SK-N-MC (cell line): ENCODE data around the gene SUCLG2.

Source experiments
- DNase-seq: peaks from one replicate; pipeline ENCODE4 v3.0.0-alpha.2; 2011; ENCODE audit warnings: low read depth, low spot score
- H3K27ac ChIP-seq: fragments of 200-600 bp; sonication (generic); 2 replicates; pipeline ENCODE4 v1.5.1; 2016; ENCODE audit warnings: mixed run types
- H3K36me3 ChIP-seq: fragments of 200-600 bp; sonication (generic); 2 replicates; pipeline ENCODE4 v1.6.1; 2017; ENCODE audit warnings: antibody characterized with exemption, low read length, mixed read lengths; ENCODE audit not compliant: insufficient read depth
- H3K4me3 ChIP-seq: fragments of 200-600 bp; sonication (generic); 2 replicates; pipeline ENCODE4 v1.5.1; 2016
- H3K9ac ChIP-seq: fragments of 200-600 bp; sonication (generic); 2 replicates; pipeline ENCODE4 v1.8.0; 2017; ENCODE audit warnings: mixed run types, mixed read lengths; ENCODE audit not compliant: insufficient read length
- H3K9me3 ChIP-seq: fragments of 200-600 bp; sonication (generic); 2 replicates; pipeline ENCODE4 v1.6.1; 2017; ENCODE audit warnings: low read depth, mild to moderate bottlenecking, antibody characterized with exemption, low read length, moderate library complexity, mixed read lengths
- EZH2 ChIP-seq: fragments of 200-600 bp; sonication (generic); IDR thresholded peaks from one replicate; pipeline ENCODE4 v1.6.1; 2017; ENCODE audit warnings: antibody characterized with exemption
- FOXP2 ChIP-seq: optimal IDR thresholded peaks from 2 replicates; pipeline ENCODE3; 2011; ENCODE audit warnings: mild to moderate bottlenecking, moderate library complexity; ENCODE audit not compliant: insufficient read depth; ENCODE audit errors: extremely low read length, control extremely low read depth
- POLR2AphosphoS5 ChIP-seq: IDR thresholded peaks from 2 replicates; pipeline ENCODE4 v1.6.1; 2012; ENCODE audit warnings: mild to moderate bottlenecking, low read depth, low read length, borderline replicate concordance

Gene SUCLG2

GRCh38 chr3:67484085-67484484, 170.3 kb downstream of the SUCLG2 start:
- no peaks in the 10 kb centered on the region for H3K36me3 ChIP-seq
- H3K27ac ChIP-seq, result no peak overlapping the region
- DNase-seq, result no peak
- H3K4me3 ChIP-seq, result no peak overlapping the region
- no peaks in the 10 kb centered on the region for H3K9me3 ChIP-seq
- no peak for TF ChIP-seq POLR2AphosphoS5
- TF ChIP-seq FOXP2, result no peak
- no peak overlapping the region for H3K9ac ChIP-seq

DNA sequence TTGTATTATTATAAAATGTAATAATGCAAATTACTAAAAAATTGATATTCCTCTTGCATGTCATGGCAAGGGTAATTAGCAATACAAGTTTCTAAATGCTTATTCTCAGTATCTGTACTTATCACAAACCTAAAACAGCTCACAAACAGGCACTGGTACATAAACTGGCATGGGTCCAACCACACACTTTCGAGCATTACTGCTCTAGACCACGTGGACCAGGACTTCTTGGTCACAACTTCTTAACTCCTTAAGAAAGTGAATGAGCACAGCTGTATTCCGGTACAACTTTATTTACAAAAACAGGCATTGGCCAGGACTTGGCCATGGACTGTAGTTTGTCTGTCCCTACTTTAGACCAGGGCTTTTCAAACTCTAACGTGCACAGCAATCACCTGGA, 173.3 kb downstream of the SUCLG2 start:
- Histone ChIP-seq H3K27ac (no peak overlapping the region), H3K9me3 (no peaks in the 10 kb centered on the region), H3K36me3 (no peaks in the 10 kb centered on the region), H3K9ac (no peak overlapping the region), H3K4me3 (no peak overlapping the region)
- DNase-seq, result no peak
- no peak for TF ChIP-seq POLR2AphosphoS5
- no peak for TF ChIP-seq EZH2
- no peak for TF ChIP-seq FOXP2

DNA sequence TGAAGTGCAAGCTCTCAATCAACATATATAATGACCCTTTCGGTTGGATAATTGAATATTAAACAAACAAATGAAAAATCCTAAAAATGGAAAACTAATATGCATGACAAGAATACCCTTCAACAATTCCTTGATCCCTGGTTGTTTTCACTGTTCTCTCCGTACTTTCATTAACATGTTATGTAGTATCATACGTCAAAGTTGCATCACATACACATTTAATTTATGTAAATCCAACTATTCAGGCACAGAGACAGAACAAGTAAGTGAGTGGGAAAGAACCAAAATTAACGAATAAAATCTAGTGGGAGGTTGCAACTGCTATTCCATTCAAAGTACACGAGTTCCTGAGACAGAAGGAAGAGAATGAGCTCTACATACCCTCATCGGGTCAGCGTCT, 176.0 kb downstream of the SUCLG2 start:
- no peak for TF ChIP-seq FOXP2
- TF ChIP-seq EZH2, result no peak
- no peak for TF ChIP-seq POLR2AphosphoS5
- H3K27ac ChIP-seq, result no peak overlapping the region
- DNase-seq, result no peak
- H3K9me3 ChIP-seq, result no peaks in the 10 kb centered on the region
- H3K9ac ChIP-seq, result no peak overlapping the region
- no peaks in the 10 kb centered on the region for H3K36me3 ChIP-seq
- H3K4me3 ChIP-seq, result no peak overlapping the region

- H3K36me3 ChIP-seq, result no peaks in the 10 kb centered on the region
- no peak overlapping the region for H3K27ac ChIP-seq
- no peaks in the 10 kb centered on the region for H3K9me3 ChIP-seq
- no peak for DNase-seq
- no peak overlapping the region for H3K4me3 ChIP-seq
- no peak overlapping the region for H3K9ac ChIP-seq
- TF ChIP-seq EZH2, result no peak
- TF ChIP-seq FOXP2, result no peak
- TF ChIP-seq POLR2AphosphoS5, result no peak
These were observed 180.1 kb downstream of the SUCLG2 start for GRCh38 chr3:67474311-67474710.

- DNase-seq, result no peak
- no peak for TF ChIP-seq EZH2
- no peak for TF ChIP-seq POLR2AphosphoS5
- Histone ChIP-seq H3K9ac (no peak overlapping the region), H3K9me3 (no peaks in the 10 kb centered on the region), H3K36me3 (no peaks in the 10 kb centered on the region), H3K27ac (no peak overlapping the region), H3K4me3 (no peak overlapping the region)
These were observed 181.7 kb downstream of the SUCLG2 start for GRCh38 chr3:67472674-67473201.

DNA sequence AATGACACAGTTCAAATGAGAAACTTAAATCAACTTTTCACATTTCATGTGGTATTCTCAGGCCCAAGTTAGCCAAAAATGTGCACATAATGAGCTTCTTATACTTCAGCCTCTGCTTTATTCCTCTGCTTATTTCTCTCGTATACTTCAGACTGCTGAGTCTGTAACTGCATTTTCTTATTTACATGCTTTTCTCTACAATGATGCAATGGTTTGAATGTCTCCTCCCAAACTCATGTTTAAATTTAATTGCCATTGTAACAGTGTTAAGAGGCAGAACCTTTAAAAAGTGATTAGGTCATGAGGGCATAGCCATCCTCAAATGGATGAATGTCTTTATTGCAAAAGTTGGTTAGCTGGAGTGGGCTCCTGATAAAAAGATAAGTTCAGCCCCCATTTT, 184.2 kb downstream of the SUCLG2 start:
- TF ChIP-seq FOXP2, result no peak
- TF ChIP-seq POLR2AphosphoS5, result no peak
- no peak for TF ChIP-seq EZH2
- no peaks in the 10 kb centered on the region for H3K36me3 ChIP-seq
- DNase-seq, result no peak
- H3K9ac ChIP-seq, result no peak overlapping the region
- no peaks in the 10 kb centered on the region for H3K9me3 ChIP-seq
- H3K4me3 ChIP-seq, result no peak overlapping the region
- H3K27ac ChIP-seq, result no peak overlapping the region

DNA sequence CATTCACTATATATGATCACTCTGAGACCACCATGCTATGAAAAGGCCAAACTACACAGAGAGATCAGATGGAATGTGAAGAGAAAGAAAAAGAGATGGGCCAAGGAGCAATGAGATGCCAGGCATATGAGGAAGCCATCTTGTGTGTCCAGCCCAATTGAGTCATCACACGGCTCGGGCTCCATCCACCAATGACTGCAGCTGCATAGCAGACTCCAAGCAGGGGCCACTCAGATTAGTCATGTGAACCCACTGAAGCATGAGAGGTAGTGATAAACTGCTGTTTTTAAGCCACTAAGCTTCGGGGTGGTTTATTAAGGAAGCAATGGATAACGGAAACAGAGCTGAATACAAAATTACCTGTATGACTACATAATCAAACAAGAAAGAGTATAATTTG, 185.9 kb downstream of the SUCLG2 start:
- H3K9ac ChIP-seq, result no peak overlapping the region
- no peak overlapping the region for H3K4me3 ChIP-seq
- DNase-seq, result no peak
- no peak overlapping the region for H3K27ac ChIP-seq
- H3K9me3 ChIP-seq, result no peaks in the 10 kb centered on the region
- TF ChIP-seq POLR2AphosphoS5 (no peak), FOXP2 (no peak), EZH2 (no peak)
- H3K36me3 ChIP-seq, result no peaks in the 10 kb centered on the region

DNA sequence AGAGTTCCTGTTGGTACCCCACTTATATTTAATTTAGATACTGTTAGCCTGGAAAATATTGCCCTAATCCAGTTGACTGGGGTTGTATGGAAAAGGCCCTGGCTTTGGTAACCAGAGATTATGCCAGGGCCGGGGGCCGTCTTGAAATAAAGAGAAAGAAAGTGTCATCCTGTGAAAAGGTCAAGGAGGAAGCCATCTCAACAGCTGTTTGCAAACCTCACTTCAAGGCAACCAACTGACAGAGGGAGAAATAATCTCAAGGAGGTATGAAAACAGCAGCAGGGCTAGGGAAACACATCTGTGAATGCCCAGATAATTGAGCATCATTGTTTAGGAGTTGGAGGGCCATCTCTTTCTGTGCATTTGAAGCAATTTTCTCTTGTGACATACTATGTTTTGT, 190.8 kb downstream of the SUCLG2 start:
- Histone ChIP-seq H3K36me3 (no peaks in the 10 kb centered on the region), H3K9ac (no peak overlapping the region), H3K27ac (no peak overlapping the region), H3K4me3 (no peak overlapping the region), H3K9me3 (no peaks in the 10 kb centered on the region)
- no peak for DNase-seq
- TF ChIP-seq POLR2AphosphoS5, result no peak
- no peak for TF ChIP-seq FOXP2
- no peak for TF ChIP-seq EZH2

DNA sequence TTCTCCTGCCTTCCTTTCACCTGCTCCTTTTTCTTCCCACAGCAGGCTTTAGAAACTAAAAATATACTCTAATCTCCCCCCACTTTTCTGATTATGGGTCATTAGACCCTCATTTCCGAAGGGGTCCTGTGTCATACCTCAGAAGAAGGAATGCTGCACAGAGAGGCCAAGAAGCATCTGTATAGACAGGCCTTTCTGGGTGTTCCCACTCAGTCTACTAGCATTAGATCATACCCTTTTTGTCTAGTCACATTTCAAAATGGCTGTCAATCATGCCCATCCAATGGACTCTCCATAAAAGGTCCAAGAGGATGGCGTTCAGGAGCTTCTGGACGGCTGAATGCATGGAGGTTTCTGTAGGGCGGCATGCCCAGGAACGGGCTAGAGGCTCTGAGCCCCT, 192.2 kb downstream of the SUCLG2 start:
- no peak overlapping the region for H3K27ac ChIP-seq
- TF ChIP-seq FOXP2 (no peak), EZH2 (no peak), POLR2AphosphoS5 (no peak)
- no peaks in the 10 kb centered on the region for H3K36me3 ChIP-seq
- H3K9me3 ChIP-seq, result no peaks in the 10 kb centered on the region
- no peak for DNase-seq
- H3K4me3 ChIP-seq, result no peak overlapping the region
- H3K9ac ChIP-seq, result no peak overlapping the region
